ENCODE data around the gene STK32B. TPM values are rescaled to one million over a fixed set of nuclear protein-coding genes. Genes with fewer than 3 reads are reported as not detected.

STK32B gene
- total RNA-seq, 1 experiment from 2014 or later: not detected

- CTCF ChIA-PET: no interaction called here
- no peak overlapping the region for H3K4me3 Mint-ChIP-seq (ENCODE audit: low read depth, unreplicated experiment)
- intact Hi-C loops (cut with micrococcal nuclease; ENCODE audit: unreplicated experiment): no loop called here
- no peak overlapping the region for H3K27ac Mint-ChIP-seq (ENCODE audit: unreplicated experiment)
- DNase-seq: no peak
- H3K36me3 Mint-ChIP-seq (ENCODE audit: insufficient read depth, unreplicated experiment): no peaks in the 10 kb centered on the region
- TF ChIP-seq CTCF (IDR thresholded peaks at IDR 0.05; ENCODE audit: unreplicated experiment): no peak
- H3K4me1 Mint-ChIP-seq (ENCODE audit: low read depth, unreplicated experiment): no peaks in the 10 kb centered on the region
- H3K9me3 Mint-ChIP-seq (ENCODE audit: low read depth, unreplicated experiment): peaks cover 10% of the 10 kb centered on the region
- BruUV-seq (replicated peaks): no TSS peak
- no peaks in the 10 kb centered on the region for H3K27me3 Mint-ChIP-seq (ENCODE audit: unreplicated experiment)
These were observed 414.7 kb downstream of the STK32B start for GRCh38 chr4:5465956-5466355.

- DNase-seq: no peak
- no peaks in the 10 kb centered on the region for H3K36me3 Mint-ChIP-seq (ENCODE audit: insufficient read depth, unreplicated experiment)
- H3K27ac Mint-ChIP-seq (ENCODE audit: unreplicated experiment): no peak overlapping the region
- no peak overlapping the region for H3K4me3 Mint-ChIP-seq (ENCODE audit: low read depth, unreplicated experiment)
- no peaks in the 10 kb centered on the region for H3K4me1 Mint-ChIP-seq (ENCODE audit: low read depth, unreplicated experiment)
- H3K9me3 Mint-ChIP-seq (ENCODE audit: low read depth, unreplicated experiment): peaks cover 10% of the 10 kb centered on the region
- intact Hi-C loops (cut with micrococcal nuclease; ENCODE audit: unreplicated experiment): no loop called here
- H3K27me3 Mint-ChIP-seq (ENCODE audit: unreplicated experiment): no peaks in the 10 kb centered on the region
- CTCF ChIA-PET: no interaction called here
- TF ChIP-seq CTCF (IDR thresholded peaks at IDR 0.05; ENCODE audit: unreplicated experiment): no peak
- no TSS peak for BruUV-seq (replicated peaks)
These were observed 415.8 kb downstream of the STK32B start for GRCh38 chr4:5467111-5467510.

- Mint-ChIP-seq H3K27me3 (ENCODE audit: unreplicated experiment) (no peaks in the 10 kb centered on the region), H3K9me3 (ENCODE audit: low read depth, unreplicated experiment) (peaks cover 7% of the 10 kb centered on the region), H3K4me3 (ENCODE audit: low read depth, unreplicated experiment) (no peak overlapping the region), H3K36me3 (ENCODE audit: insufficient read depth, unreplicated experiment) (no peaks in the 10 kb centered on the region), H3K4me1 (ENCODE audit: low read depth, unreplicated experiment) (no peaks in the 10 kb centered on the region), H3K27ac (ENCODE audit: unreplicated experiment) (no peak overlapping the region)
- no peak for TF ChIP-seq CTCF (IDR thresholded peaks at IDR 0.05; ENCODE audit: unreplicated experiment)
- CTCF ChIA-PET: no interaction called here
- DNase-seq: no peak
- no TSS peak for BruUV-seq (replicated peaks)
- intact Hi-C loops (cut with micrococcal nuclease; ENCODE audit: unreplicated experiment): no loop called here
These were observed 418.0 kb downstream of the STK32B start for GRCh38 chr4:5469151-5469775.

GRCh38 chr4:5469861-5470260, 418.6 kb downstream of the STK32B start:
- Mint-ChIP-seq H3K36me3 (ENCODE audit: insufficient read depth, unreplicated experiment) (no peaks in the 10 kb centered on the region), H3K27me3 (ENCODE audit: unreplicated experiment) (no peaks in the 10 kb centered on the region), H3K9me3 (ENCODE audit: low read depth, unreplicated experiment) (peaks cover 7% of the 10 kb centered on the region), H3K4me1 (ENCODE audit: low read depth, unreplicated experiment) (no peaks in the 10 kb centered on the region), H3K4me3 (ENCODE audit: low read depth, unreplicated experiment) (no peak overlapping the region), H3K27ac (ENCODE audit: unreplicated experiment) (no peak overlapping the region)
- TF ChIP-seq CTCF (IDR thresholded peaks at IDR 0.05; ENCODE audit: unreplicated experiment): no peak
- intact Hi-C loops (cut with micrococcal nuclease; ENCODE audit: unreplicated experiment): no loop called here
- DNase-seq: no peak
- BruUV-seq (replicated peaks): no TSS peak
- CTCF ChIA-PET: no interaction called here
